Fibroblast of skin of scalp (primary cell): ENCODE data around the gene ANKRD40CL. TPM values are rescaled to one million over a fixed set of nuclear protein-coding genes. Genes with fewer than 3 reads are reported as not detected.
"Not testable (repeated sequence)": the region's sequence is repeated elsewhere in the genome, so short reads cannot be mapped to it uniquely, and the experiment has no call there.

ENCODE experiments used
- DNase-seq: peaks from one replicate; pipeline ENCODE4 v3.0.0-alpha.2; 2013
- polyA plus RNA-seq, 2 experiments: library from polyadenylated mRNA; unstranded; fragments of 120-200 nt; gene quantifications; one replicate each; pipeline ENCODE4 v1.2.1, GENCODE V29; 2013; ENCODE audit not compliant: insufficient read length in 2 of 2

ANKRD40CL gene, protein sequence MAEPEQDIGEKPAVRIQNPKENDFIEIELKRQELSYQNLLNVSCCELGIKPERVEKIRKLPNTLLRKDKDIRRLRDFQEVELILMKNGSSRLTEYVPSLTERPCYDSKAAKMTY
- not detected for polyA plus RNA-seq (2013, experiment 1 of 2; ENCODE audit: insufficient read length)
- not detected for polyA plus RNA-seq (2013, experiment 2 of 2; ENCODE audit: insufficient read length)

DNA sequence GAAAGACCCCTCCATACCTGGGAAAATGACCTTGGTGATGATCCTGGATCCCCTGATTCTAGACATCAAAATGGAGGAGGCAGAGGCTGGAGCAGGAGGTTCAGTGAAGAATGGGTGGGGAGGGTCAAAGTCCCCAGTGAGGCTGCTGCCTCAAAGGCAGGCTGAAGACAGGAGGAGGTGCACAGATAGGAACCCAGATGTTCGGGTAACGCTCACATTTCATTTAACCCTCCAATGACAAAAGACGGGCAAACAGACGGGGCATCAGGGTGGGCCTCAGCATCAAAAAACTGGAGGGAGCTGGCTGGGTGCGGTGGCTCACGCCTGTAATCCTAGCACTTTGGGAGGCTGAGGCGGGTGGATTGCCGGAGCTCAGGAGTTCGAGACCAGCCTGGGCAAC lies at the start of gene ANKRD40CL:
Gene ANKRD40CL, minus strand, starts transcription at position 73 of the 400 bp plus-strand sequence. CDS start 605 bp downstream, outside the sequence.
- DNase-seq, result no peak

DNA sequence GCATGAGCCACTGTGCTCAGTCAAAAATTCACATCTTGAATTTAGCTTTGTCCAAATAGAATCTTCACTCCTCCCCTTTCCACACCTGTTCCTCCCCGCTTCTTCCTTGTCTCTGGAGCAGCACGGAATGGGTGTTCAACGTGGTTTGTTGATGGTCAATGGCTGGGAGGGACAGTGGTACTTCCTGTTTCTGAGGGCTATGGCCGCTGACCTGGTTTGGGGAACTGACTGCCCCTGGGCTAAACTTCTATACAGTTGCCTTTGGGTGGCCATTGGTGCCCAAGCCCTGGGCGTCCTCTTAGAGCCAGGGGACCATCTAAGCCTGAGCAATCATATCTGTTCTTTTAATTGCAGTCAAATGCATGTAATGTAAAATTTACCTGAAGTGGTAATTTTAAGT lies 49.0 kb upstream of the ANKRD40CL start:
- DNase-seq, result no peak

DNA sequence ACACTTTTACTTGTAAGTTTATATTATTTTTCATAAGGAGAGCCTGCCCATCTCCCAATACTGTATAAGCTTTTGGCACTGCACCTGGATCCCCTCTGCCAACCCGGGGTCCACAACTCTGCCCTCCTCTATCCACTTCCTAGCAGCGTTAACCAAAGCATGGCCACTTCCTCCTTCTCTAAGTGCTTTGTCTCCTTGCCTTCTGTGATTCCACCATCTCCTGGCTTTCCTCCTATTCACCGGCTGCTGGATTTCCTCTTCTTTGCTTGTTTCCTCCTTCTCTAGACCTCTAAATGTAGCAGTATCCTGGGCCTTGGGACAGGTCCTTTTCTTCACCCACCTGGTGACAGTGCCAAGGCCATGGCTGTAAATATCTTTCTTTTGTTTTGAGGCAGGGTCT lies 48.1 kb upstream of the ANKRD40CL start:
- no peak for DNase-seq

DNA sequence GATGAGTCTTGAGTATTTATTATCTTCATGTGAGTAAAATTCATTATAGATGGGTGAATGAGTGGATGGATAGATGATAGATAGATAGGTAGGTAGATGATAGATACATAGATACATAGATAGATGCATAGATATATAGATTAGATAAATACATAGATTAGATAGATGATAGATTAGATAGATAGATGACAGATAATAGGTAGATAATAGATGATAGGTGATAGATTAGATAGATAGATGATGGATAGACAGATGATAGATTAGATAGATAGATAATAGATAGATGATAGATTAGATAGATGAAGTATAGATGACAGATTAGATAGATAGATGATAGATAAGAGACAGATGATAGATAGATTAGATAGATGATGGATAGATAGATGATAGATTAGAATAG lies 46.3 kb upstream of the ANKRD40CL start:
- no peak for DNase-seq

DNA sequence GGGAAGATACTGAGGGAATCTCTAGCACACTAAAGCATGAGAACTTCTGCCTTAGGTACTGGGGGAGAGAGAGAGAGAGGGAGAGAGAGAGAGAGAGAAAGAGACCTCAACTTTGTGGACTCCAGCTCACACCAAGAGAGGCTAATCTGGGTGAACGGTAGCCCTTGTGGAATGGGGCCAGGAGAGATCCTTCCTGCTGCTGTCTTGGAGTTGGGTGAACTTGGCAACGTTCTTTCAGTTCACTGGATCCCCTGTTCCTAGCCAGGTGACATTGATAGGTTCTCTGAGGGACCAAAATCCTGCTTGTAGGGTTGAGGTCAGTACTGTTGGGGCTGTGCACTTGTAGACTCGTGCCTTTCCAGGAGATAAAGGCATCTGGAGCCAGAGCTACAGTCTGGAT lies 41.6 kb upstream of the ANKRD40CL start:
- DNase-seq, result no peak

DNA sequence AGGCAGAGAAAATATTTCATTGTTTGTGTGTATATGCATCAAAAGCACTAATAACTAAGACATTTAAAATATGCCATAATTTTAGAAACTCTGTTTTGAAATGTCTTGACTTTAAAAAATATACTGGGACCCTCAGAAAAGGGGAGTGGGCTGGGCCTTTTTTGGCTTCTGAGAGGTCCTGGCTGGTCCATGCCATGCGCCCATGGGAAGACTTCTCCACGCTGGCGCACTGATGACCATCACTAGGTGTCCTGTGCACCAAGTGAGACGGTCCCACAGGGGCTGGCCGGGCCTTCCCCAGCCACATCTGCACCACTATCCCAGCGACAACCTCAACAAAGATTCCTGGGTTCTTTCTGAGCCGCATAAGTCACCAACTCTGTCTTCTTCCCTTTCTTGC lies 41.1 kb upstream of the ANKRD40CL start:
- DNase-seq, result no peak

DNA sequence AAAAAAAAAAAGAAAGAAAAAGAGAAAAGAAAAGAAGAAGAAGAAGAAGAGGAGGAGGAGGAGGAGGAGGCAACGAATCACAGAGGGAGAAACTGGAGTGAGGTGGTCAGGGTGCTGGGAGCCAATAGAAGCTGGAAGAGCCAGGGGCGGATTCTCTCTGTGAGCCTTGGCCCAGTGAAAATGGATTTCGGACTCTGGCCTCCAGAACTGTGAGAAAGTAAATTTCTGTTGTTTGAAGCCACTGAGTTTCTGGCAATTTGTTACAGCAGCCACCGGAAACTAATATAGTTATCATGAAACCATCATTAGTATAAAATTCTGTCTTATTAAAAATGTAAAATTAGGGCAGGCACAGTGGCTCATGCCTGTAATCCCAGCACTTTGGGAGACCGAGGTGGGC lies 40.4 kb upstream of the ANKRD40CL start:
- DNase-seq, result no peak

DNA sequence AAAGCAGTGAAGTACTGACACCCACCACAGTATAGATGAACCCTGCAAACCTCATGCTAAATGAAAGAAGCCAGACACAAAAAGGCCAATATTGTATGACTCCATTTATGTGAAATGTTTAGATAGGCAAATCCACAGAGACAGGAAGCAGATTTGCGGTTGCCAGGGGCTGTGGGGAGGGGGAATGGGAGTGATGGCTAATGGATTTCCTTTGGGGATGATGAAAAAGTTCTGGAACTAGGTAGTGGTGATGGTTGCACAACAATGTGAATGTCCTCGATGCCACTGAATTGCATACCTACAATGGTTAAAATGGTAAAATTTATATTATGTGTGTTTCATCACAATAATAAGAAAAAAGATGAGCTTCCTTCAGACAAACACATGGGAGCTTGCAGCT lies 39.7 kb upstream of the ANKRD40CL start:
- DNase-seq, result peak; percentile 57

DNA sequence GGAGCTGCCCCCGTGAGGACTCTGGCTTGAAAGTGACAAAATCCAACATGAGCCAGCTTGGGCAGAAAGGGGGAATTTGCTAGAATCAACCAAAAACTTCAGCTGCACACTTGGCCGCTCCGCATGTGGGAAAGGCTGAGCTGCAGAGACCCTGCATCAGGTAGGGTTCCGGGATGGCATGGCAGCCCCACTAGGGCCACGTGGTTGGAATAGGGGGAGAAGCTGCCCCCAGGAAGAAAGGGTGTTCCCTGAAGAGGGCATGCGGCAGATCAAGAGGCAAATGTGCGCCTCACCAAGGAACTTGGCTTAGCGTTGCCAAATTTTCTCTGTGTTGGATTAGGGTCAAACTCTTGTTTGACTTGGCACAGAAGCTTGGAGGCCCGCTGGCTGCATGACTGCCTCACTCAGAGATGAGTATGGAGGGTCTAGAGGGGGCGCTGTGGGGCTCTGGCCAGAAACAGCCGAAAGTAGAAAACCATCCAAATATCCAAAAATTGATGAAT lies 38.9 kb upstream of the ANKRD40CL start:
- no peak for DNase-seq

DNA sequence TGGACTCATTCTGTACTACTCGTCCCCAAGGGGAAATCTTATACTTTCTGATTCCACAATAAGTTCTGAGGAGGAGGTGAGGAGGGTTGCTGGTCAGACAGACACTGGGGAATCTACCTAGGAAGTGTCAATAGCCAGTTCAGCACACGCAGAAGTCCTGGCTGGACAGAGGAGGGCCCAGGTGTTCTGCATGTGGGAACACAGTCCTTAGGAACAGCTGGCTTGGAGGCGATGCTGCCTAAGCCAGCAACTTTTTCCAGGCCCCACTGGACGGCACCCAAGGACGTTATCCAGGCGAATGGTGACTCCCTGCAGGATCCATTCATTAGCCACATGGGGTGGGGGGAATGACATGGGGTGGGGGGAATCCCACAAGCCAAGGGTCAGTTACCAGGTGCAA lies 38.2 kb upstream of the ANKRD40CL start:
- DNase-seq, result no peak

DNA sequence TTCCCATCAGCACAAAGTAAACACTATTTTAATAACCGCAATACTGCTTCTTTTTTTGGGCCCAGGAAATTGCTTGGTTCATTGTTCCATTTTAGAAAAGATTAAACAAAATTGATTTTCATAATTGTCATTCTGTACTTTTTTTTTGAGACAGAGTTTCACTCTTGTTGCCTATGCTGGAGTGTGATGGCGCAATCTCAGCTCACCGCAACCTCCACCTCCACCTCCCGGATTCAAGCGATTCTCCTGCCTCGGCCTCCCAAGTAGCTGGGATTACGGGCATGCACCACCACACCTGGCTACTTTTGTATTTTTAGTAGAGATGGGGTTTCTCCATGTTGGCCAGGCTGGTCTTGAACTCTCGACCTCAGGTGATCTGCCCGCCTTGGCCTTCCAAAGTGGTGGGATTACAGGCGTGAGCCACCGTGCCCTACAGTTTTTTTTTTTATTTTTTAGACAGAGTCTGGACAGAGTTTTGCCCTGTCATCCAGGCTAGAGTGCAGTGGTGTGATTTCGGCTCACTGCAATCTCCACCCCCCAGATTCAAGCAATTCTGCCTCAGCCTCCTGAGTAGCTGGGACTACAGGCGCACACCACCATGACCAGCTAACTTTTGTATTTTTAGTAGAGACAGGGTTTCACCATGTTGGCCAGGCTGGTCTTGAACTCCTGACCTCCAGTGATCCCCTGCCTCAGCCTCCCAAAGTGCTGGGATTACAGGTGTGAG lies 37.6 kb upstream of the ANKRD40CL start:
- DNase-seq, result not testable (repeated sequence)

DNA sequence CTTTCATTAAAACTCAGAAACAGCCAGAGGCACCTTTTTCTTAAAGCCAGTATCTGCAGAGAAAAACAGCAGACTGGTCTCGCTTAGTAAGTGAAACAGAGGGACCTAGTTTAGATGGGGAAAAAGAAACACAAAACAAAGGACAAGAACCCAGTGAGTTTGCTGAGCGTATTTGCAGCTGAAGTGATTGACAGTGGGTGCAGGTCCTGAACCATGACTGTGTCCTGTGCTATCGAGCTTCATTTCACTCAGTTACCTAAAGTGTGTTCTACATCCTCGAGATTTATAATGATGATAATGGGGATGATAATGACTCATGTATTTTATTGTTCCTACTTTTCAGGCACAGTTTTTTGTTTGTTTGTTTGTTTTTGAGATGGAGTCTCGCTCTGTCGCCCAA lies 36.4 kb upstream of the ANKRD40CL start:
- no peak for DNase-seq

DNA sequence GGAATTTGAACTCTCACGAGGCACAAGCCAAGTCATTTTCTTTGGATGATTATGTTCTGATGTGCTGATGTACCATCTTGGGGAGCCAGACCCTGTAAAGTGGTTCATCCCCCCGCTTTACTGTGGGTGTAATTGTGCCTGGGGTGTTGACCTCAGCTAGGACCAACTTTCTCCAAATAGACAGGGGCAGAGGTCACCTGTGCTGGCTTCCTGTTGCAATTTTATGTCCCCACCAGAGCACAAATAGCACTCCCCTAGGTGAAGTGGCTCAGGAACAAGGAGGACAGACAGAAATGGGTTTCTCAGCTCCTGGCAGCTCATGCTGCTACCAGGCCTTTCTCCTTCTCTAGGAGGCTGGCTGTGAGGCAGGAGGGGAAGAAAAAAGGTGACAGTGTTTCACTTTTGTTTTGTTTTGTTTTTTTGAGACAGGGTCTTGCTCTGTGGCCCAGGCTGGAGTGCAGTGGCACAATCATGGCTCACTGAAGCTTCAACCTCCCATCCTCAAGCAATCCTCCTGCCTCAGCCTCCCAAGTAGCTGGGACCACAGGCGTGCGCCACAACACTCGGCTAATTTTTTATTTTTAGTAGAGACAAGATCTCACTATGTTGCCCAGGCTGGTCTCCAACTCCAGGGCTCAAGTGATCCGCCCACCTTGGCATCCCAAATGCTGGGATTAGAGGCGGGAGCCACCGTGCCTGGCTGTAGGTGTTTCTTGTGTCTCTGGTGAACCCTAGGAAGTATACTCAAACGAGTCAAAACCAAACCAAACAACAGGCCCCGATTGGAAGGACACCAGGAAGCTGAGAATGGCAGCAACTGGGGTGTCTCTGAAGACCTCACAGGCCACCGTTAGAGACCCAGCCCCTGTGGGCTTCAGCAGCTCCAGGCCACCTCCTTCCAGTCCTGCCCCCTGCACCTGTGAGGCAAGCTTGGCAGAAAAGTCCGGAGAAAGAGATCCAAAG lies 35.6 kb upstream of the ANKRD40CL start:
- DNase-seq, result no peak

DNA sequence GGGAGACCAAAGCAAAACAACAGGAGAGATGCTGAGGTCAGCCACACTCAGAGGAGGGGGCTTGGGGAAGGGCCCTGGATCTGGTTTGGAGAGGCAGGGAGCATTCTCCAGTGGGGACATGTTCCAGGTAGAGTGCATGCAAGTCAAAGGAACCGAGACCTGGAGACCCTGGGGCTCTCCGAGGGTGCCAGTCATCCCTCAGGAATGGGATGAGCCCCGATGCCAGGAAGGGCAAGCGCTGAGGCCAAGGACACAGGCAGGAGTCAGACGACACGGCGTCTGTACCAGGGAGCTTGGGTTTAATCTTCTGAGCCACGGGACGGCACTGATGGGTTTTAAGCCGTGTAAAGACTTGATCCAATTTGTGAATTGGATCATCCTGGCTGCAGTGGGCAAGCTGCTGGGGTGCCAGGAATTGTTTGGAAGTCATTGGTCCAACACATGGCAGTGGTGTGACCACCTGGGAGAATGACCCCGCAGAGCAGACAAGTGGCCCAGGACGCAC lies 32.9 kb upstream of the ANKRD40CL start:
- DNase-seq, result no peak

DNA sequence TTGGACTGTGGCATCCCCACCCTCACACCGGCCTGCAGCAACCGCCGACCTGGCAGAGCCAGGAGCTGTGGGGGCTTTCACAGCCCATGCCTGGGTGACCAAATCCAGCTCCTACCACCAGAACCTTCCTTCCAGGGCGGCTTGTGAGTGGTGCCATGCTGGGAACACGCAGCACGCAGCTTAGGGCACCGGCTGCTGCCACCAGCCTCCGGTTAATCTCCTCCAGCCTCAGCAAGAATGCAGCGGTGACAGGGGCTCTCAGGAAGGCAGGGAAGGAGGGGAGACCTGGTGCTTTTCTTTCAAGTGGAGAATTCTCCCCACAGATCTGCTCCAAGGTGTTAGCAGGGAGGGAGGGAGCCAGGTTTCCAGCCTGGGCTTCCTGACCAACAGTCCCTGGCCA lies 32.3 kb upstream of the ANKRD40CL start:
- no peak for DNase-seq

DNA sequence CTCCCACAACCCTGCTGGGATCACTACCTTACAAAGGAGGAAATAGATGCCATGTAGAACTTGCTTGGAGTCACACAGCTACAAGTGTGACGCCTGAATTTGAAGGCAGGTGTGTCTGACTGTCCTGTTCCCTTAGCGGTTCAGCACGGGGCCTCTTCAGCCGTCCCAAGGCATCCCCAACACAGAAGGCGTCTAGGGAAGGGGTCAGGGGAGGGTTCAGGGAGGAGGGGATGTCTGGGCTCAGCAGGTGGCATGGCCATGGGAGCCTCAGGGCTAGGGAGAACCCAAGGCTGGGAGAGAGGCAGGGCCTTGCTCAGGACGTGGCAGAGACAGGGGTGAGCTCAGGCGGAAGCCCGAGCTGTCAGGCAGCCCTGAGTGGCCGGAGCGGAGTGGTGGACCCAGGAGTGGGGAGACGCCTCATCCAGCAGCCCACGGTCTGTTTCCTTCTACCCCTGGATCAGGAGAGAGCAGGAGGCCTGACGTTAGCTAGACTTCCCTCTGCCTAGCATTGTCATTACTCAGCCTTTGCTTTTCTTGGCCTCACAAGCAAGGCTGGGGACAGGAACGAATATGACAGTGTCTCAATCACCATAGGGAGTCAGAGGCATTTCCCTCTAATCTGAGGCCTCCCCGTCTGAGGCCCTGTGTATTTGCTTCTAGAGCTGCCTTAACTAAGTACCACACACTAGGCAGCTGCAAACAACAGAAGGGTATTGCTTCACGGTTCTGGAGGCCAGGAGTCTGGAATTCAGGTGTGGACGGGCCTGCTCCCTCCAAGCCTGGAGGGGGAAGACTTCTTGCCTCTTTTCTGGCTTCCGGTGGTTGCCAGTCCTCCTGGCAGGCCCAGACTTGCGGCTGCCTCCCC lies 31.3 kb upstream of the ANKRD40CL start:
- DNase-seq, result peak; percentile 31

DNA sequence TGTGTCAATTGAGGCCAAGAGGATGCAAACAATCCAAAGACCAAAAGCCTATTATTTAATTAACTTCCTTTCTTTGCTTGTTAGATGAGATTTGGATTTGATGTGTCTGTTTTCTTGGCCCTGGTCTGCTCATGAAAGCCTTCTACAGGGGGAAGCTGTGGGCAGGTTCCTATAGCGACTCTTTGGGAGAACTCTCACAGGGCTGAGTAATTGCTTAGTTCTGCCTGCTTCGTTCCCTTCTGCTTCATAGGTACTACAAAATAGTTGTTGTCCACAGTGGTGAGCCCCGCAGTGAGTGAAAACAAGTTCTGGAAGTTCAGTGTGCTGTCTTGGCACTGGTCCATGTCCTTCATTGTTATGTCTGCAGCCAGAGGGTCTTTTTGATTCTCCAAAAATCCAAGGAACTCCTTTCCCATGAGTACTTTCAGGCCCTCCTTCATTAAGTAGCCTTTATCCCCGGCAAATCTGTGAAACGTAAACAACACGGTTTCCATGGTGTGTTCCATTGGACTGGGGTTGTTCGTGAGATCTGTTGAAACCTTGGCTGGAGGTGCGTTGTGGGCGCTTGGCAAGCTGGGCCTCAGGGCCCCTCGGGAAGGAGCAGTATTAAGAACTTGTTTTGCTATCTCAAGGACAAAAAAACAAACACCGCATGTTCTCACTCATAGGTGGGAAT lies 30.0 kb upstream of the ANKRD40CL start:
- no peak for DNase-seq

DNA sequence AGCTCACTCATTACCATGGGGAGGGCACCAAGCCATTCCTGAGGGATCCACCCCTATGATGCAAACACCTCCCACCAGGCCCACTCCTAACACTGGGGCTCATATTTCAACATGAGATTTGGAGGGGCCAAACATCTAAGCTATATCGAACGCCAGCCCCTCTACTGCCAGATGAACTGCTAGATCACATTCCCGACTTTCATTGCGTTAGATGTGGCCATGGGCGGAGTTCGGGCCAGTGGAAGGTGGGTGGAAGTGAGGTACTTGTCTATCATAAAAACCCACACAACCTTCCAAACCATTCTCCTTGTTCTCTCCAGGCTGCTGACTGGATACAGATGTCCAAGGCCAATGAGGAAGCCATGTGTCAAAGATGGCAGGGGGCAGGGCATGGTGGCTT lies 27.0 kb upstream of the ANKRD40CL start:
- no peak for DNase-seq

DNA sequence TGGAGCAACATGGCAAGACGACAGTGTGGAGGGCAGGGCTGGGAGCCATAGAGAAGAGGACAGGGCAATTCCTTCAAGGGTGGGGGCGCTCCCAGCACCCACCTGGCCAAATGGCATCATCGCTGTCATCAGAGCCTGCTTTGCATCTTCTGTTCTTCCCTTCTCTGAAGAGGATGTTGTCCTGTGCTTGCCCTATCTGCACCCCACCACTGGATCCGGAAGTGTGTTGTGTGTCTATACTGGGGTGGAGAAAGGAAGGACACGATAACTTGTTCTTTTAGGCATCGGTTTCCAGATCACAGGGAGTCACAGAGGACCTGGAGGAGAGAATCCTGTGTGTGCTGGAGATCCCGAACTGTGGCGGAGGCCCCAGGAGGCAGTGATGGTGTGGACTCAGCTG lies 25.7 kb upstream of the ANKRD40CL start:
- no peak for DNase-seq

DNA sequence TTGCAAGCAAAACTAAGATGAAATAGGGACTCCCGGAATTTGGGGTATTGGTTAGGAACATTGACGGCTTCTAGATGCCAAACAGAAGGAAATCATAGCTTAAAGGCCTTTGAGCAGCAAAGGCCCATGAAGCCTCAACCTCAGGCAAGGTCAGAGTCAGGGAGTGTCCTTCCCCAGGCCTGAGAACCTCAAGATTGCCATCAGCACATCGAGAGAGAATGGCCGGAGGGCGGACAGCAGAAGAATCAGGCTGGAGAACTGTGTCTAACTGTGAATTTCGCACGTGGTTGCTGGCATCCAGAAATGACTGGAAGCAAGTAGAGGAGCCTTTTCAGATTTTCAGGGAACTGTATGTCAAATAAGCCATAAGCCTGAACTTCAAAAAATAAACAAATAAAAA lies 24.8 kb upstream of the ANKRD40CL start:
- DNase-seq, result no peak

DNA sequence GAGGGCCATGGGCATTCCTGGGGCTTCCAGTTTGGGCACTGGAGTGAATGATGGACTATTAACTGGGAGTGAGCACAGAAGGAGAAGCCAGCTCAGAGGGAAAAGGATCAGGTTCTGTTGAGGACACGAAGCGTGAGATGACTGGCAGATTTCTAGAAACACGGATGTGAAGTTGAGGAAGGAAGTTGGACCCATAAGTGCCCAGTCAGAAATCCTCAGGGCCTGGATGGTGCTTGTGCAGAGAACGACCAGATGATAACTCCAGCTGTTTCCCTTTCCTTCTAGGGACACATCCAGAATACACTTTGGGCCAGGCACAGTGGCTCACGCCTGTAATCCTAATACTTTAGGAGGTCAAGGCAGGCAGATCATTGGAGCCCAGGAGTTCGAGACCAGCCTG lies 23.3 kb upstream of the ANKRD40CL start:
- DNase-seq, result no peak
